Measurements from ENCODE around the gene ELOVL1.
A peak's percentile ranks its signal among the peaks of the same experiment; 100 is the strongest.

ELOVL1 gene

GRCh38 chr1:43363283-43363934, 4.4 kb downstream of the ELOVL1 start:
- H3K4me3 ChIP-seq (replicated peaks; ENCODE audit: insufficient read depth, low read length): no peak overlapping the region
- TF ChIP-seq SPI1 (IDR thresholded peaks at IDR 0.05; ENCODE audit: borderline replicate concordance, low read depth) (no peak), REST (IDR thresholded peaks at IDR 0.05; ENCODE audit: insufficient replicate concordance, low read depth) (no peak)
- H3K27ac ChIP-seq (replicated peaks): no peak overlapping the region
- DNase-seq (ENCODE audit: low read depth in 1 of 2, low spot score in 1 of 2): peak in 1 of 2 experiments; percentile 12
- no peaks in the 10 kb centered on the region for H3K27me3 ChIP-seq (ENCODE audit: insufficient read depth, poor library complexity, severe bottlenecking)

- no peak for TF ChIP-seq REST (IDR thresholded peaks at IDR 0.05; ENCODE audit: insufficient replicate concordance, low read depth)
- TF ChIP-seq SPI1 (IDR thresholded peaks at IDR 0.05; ENCODE audit: borderline replicate concordance, low read depth): no peak
- no peak for TF ChIP-seq POLR2AphosphoS5 (IDR thresholded peaks at IDR 0.05; ENCODE audit: low read depth)
- TF ChIP-seq CTCF (IDR thresholded peaks at IDR 0.05; ENCODE audit: insufficient read depth, low read length): no peak
- no peak for TF ChIP-seq GABPA (IDR thresholded peaks at IDR 0.05; ENCODE audit: low read depth)
- Histone ChIP-seq H3K27ac (replicated peaks) (no peak overlapping the region), H3K4me3 (replicated peaks; ENCODE audit: insufficient read depth, low read length) (peak overlapping the region; percentile 92), H3K27me3 (ENCODE audit: insufficient read depth, poor library complexity, severe bottlenecking) (no peaks in the 10 kb centered on the region)
- no peak for DNase-seq (ENCODE audit: low read depth in 1 of 2, low spot score in 1 of 2)
Observed at GRCh38 chr1:43360616-43361015, 7.2 kb downstream of the ELOVL1 start.

- Histone ChIP-seq H3K27ac (replicated peaks) (peak overlapping the region; percentile 91), H3K4me3 (replicated peaks; ENCODE audit: insufficient read depth, low read length) (peak overlapping the region; percentile 92), H3K27me3 (ENCODE audit: insufficient read depth, poor library complexity, severe bottlenecking) (no peaks in the 10 kb centered on the region)
- no peak for TF ChIP-seq GABPA (IDR thresholded peaks at IDR 0.05; ENCODE audit: low read depth)
- no peak for TF ChIP-seq SPI1 (IDR thresholded peaks at IDR 0.05; ENCODE audit: borderline replicate concordance, low read depth)
- no peak for TF ChIP-seq REST (IDR thresholded peaks at IDR 0.05; ENCODE audit: insufficient replicate concordance, low read depth)
- TF ChIP-seq POLR2AphosphoS5 (IDR thresholded peaks at IDR 0.05; ENCODE audit: low read depth): no peak
- no peak for TF ChIP-seq CTCF (IDR thresholded peaks at IDR 0.05; ENCODE audit: insufficient read depth, low read length)
- DNase-seq (ENCODE audit: low read depth in 1 of 2, low spot score in 1 of 2): peak in 1 of 2 experiments; percentile 25
Observed at GRCh38 chr1:43359696-43360095, 8.1 kb downstream of the ELOVL1 start.
